Urothelium cell line (cell line): ENCODE data around the gene NFIC.
"Not testable (repeated sequence)": the region's sequence is repeated elsewhere in the genome, so short reads cannot be mapped to it uniquely, and the experiment has no call there.

Experiments
- DNase-seq: peaks from one replicate; pipeline ENCODE4 v3.0.0; 2011; ENCODE audit warnings: low spot score, mixed read lengths
- FAIRE-seq: peaks from 2 replicates; lab custom pipeline; 2011; peaks lifted over from hg19 to GRCh38; lab: Jason Lieb, UNC

Gene NFIC

DNA sequence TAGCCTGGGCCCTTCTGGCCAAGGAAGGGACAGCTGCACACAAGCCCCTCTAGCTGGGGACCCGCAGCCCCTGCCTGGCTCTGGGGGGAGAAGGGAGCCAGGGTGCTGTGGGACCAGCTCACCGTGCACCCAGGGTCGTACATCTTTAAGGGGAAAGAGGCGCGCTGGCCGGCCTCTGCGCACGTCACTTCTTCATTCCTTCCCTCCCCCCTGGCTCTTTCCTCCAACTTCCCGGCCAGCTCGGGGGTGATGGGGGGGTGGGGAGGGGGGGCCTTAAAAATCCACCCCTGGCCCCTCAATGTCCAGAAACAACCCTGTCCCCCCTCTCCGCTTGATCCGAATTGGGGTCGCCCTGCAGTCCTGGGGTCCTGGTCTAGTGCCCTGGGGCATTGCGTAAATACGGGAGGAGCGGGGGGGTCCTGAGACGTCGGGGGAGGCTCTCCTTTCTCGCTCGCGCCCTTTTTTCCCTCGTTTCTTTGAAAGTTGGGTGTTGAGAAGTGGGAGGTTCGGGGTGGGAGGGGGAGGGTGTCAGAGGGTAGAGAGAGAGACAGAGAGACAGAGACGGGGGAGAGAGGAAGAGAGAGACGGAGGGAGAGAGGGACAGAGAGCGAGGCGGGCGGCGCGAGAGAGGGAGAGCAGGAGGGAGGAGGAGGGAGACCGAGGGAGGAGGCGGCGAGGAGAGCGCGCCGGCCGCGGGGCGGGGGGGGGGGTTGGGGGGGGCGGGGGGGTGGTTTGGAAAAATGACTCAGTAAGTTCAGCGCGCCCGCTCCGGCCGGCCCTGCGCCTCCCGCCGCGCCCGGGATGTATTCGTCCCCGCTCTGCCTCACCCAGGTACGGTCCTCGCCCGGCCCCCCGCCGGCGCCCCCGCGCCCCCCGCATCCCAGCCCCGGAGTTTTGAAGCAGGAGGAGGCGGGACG lies at the start of gene NFIC:
TSS of gene NFIC (plus strand) at position 748 of the 917 bp plus-strand sequence. CDS start at position 802, 54 bp downstream.
- FAIRE-seq: no peak
- peak; percentile 80 for DNase-seq

DNA sequence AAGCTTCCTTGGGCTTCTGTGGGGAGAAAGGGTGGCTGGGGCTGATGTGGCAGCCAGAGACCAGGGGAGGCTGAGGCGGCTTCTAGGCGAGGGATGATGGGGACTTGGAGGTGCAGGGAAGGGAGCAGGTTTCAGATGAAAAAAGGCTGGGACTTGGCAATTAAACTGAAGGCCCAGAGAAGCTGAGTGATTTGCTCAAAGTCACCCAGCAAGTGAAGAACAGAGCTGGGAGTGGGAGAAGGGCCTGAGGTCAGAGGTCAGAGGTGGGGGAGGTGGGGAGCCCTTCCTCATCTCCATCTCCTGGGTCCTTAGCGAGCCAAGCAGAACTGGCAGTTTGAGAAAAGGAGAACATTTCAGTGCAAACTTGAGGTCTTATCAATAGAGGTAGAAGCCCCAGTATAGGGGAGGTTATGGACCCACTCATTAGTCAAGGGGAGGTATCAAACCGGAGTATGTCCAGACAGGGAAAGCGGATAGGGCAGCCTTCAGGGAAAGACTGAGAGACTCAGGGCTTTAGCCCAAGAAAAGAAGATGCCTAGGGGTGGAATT lies 49.6 kb upstream of the NFIC start:
- DNase-seq: no peak
- no peak for FAIRE-seq

GRCh38 chr19:3319643-3320353 lies 46.6 kb upstream of the NFIC start:
- no peak for DNase-seq
- no peak for FAIRE-seq

DNA sequence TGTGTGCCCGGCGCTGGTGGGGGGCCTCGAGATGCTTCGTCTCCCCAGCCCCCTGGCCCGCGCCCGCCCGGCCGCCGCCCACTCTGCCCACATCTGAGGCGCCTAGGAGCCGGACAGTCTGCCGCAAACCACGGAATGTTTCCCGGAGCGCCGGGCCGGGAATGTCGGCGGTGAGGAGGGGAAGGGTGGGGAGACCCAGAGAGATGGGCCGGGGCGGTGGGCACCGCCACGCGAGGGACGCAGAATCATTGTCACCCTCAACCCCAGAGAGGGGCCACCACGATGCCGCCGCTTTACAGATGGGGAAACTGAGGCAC lies 46.1 kb upstream of the NFIC start:
- FAIRE-seq (no peak), DNase-seq (no peak)

- DNase-seq (no peak), FAIRE-seq (no peak)
Measured at GRCh38 chr19:3320853-3321252, 45.5 kb upstream of the NFIC start.

GRCh38 chr19:3321696-3322095 lies 44.7 kb upstream of the NFIC start:
- no peak for FAIRE-seq
- no peak for DNase-seq

DNA sequence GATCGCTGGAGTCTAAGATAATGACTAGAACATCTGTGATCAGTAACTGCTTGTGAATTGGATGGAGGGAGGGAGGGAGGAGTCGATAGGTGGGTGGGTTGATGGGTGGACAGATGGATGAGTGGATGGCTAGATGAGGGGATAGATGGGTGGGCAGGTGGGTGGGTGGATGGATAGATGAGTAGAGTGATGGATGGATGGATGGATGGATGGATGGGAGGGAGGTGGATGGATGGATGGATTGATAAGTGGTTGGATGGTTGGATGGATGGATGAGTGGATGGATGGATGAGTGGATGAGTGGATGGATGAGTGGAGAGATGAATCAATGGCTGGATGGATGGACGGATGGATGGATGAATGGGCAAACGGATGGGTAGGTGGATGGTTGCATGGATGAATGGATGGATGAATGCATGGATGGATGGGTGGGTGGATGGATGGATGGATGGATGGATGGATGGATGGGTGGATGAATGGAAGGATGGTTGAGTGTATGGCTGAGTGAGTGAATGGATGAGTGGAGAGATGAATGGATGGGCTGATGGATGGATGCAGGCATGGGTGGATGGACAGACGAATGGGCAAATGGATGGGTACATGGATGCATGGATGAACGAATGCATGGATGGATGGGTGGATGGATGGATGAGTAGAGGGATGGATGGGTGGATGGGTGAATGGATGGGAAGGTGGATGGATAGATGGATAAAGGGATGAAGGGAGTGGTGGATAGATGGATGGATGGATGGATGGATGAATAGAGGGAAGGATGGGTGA lies 44.0 kb upstream of the NFIC start:
- FAIRE-seq (peak; percentile 85), DNase-seq (no peak)

GRCh38 chr19:3323026-3323425 lies 43.4 kb upstream of the NFIC start:
- no peak for FAIRE-seq
- DNase-seq: no peak

GRCh38 chr19:3323658-3324057 lies 42.7 kb upstream of the NFIC start:
- DNase-seq (no peak), FAIRE-seq (no peak)

DNA sequence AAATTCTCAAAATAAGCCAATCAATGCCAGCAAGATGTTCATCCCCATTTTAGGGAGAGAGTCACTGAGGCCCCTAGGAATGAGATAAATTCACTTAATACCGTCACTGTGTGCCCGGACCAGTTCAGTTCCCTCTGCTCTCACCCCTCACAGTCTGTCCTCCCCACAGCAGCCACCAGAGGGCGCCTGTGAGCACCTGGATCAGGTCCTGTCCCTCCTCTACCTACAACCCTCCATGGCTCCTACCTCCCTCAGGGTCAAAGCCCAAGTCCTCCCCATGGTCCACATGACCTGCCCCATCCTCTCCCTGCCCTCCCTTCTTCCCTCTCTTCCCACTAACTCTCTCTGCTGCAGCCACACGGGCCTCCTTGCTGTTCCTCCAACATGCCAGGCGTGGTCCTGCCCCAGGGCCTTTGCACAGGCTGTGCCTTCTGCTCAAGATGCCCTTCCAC lies 42.0 kb upstream of the NFIC start:
- FAIRE-seq: no peak
- peak; percentile 63 for DNase-seq

- no peak for FAIRE-seq
Measured at GRCh38 chr19:3325451-3325850, 40.9 kb upstream of the NFIC start.

DNA sequence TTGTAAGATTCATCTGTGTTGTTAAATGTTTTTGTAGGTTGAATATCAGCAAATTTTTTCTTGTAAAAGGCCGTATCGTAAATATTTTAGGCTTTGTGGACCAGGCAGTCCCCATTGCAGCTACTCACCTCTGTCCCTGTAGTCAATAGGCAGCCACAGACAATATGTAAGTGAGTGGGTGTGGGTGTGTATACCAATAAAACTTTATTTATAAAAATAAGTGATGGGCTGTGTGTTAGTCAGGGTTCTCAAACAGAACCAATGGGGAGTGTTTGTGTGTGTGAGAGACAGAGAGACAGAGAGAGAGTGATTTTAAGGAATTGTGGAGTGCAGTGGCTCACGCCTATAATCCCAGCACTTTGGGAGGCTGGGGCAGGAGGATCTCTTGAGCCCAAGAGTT lies 37.6 kb upstream of the NFIC start:
- FAIRE-seq (no peak), DNase-seq (no peak)

More at GRCh38 chr19:3325451-3325850, 40.9 kb upstream of the NFIC start:
- DNase-seq: no peak

GRCh38 chr19:3330047-3330446 lies 36.3 kb upstream of the NFIC start:
- DNase-seq: no peak
- no peak for FAIRE-seq

GRCh38 chr19:3332232-3332631 lies 34.2 kb upstream of the NFIC start:
- peak; percentile 98 for FAIRE-seq
- not testable (repeated sequence) for DNase-seq

GRCh38 chr19:3333020-3333583 lies 33.3 kb upstream of the NFIC start:
- DNase-seq (no peak), FAIRE-seq (no peak)

- DNase-seq (no peak), FAIRE-seq (no peak)
Measured at GRCh38 chr19:3333662-3334061, 32.7 kb upstream of the NFIC start.

DNA sequence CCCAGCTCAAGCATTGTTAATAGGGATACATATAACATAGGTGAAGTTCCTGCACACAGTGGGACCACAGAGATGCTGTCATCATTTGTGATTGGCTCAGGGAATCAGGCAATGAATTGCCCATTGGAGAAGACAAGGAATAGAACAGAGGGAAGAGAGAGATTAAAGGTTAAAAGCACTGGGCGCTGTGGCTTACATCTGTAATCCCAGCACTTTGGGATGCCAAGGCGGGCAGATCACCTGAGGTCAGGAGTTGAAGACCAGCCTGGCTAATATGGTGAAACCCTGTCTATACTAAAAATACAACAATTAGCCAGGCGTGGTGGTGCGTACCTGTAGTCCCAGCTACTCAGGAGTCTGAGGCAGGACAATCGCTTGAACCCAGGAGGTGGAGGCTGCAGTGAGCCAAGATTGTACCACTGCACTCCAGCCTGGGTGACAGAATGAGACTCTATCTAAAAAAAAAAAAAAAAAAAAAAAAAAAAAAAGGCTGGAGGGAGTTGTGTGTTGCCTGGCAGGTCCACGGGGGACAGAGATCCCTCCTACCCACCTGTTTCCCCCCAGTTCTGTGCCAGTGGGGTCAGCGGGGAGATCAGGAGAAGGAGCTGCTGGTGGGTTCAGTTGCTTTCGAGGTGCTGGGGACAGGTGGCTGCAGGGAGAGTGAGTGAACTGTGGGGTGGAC lies 31.5 kb upstream of the NFIC start:
- DNase-seq, FAIRE-seq: not testable (repeated sequence)

GRCh38 chr19:3335431-3336350 lies 30.7 kb upstream of the NFIC start:
- no peak for FAIRE-seq
- DNase-seq: no peak

DNA sequence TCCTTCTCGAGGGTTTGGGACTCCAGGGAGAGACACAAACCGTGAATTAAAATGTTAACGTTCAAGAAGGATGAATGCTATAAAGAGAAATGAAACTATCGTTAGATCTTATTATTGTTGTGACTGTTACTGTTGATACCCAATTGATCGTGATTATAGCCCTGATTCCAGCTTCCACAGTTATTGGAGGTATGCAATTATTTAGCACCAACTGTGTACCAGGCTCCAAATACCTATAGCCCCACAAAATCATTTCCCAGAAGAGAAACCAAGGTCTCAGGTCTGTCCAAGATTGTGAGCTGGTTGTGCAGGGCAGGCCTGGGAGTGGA lies 30.1 kb upstream of the NFIC start:
- DNase-seq (no peak), FAIRE-seq (no peak)
